Activated naive CD4-positive, alpha-beta T cell treated with anti-CD3 and anti-CD28 coated beads, Interleukin-2, amount 10 ng/mL, durations not matched to agents 7 days and 5 days (primary cell): ENCODE data around the gene C5AR2.
A peak's percentile ranks its signal among the peaks of the same experiment; 100 is the strongest.
"Not testable (repeated sequence)": the region's sequence is repeated elsewhere in the genome, so short reads cannot be mapped to it uniquely, and the experiment has no call there.

Experiments
- CTCF ChIA-PET: fragments of 350-600 bp; sonication (Branson Sonifier 250); formaldehyde crosslinking; loops from one replicate; lab custom pipeline; 2021; ENCODE audit warnings: antibody characterized with exemption; lab: Charles Lee
- DNase-seq: peaks from one replicate; pipeline ENCODE4 v3.0.0-alpha.2; 2020
- H3K27ac Mint-ChIP-seq: one replicate; pipeline ENCODE4 v1.8.0; 2021; ENCODE audit warnings: mild to moderate bottlenecking, moderate library complexity, mixed read lengths
- H3K27me3 Mint-ChIP-seq: one replicate; pipeline ENCODE4 v1.8.0; 2021; ENCODE audit warnings: mild to moderate bottlenecking, mixed read lengths
- H3K36me3 Mint-ChIP-seq: one replicate; pipeline ENCODE4 v1.8.0; 2021; ENCODE audit warnings: mixed read lengths
- H3K4me1 Mint-ChIP-seq: one replicate; pipeline ENCODE4 v1.8.0; 2021; ENCODE audit warnings: mixed read lengths
- H3K4me3 Mint-ChIP-seq: one replicate; pipeline ENCODE4 v1.8.0; 2021; ENCODE audit warnings: mild to moderate bottlenecking, moderate library complexity, mixed read lengths
- H3K9me3 Mint-ChIP-seq: one replicate; pipeline ENCODE4 v1.8.0; 2021; ENCODE audit warnings: mixed read lengths

C5AR2 gene

DNA sequence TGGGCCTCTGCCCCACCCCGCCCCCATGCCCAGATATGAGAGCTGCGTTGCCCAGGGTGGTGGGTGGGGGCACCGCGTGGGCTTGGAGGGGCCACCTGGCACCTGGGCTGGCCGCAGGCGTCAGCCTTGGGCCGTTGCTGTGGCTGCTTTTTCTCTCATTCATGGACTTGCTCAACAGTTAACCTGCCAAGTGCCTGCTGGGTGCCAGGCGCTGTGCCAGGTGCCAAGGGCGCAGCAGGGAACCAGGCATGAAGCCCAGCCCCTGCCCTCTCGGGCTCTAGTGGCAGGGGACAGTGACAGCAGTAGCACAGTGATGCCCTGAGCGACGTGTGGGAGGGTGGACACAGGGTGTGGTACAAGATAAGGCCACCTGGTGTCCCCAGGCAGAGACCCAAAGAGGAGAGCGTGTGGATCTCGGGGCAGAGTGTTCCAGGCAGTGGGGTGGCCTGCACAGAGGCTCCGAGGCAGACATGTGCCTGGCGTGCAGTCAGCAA, 45.3 kb downstream of the C5AR2 start:
- no peak overlapping the region for H3K27ac Mint-ChIP-seq
- H3K36me3 Mint-ChIP-seq = peaks cover 19% of the 10 kb centered on the region
- CTCF ChIA-PET = interaction anchor here (1.0 kb wide), 1 partner anchor 14 kb away, joined by 3 read pairs; no protein-coding TSS in a partner anchor
- no peaks in the 10 kb centered on the region for H3K9me3 Mint-ChIP-seq
- no peak overlapping the region for H3K4me3 Mint-ChIP-seq
- H3K4me1 Mint-ChIP-seq = peaks cover 20% of the 10 kb centered on the region
- H3K27me3 Mint-ChIP-seq = no peaks in the 10 kb centered on the region
- DNase-seq = no peak

DNA sequence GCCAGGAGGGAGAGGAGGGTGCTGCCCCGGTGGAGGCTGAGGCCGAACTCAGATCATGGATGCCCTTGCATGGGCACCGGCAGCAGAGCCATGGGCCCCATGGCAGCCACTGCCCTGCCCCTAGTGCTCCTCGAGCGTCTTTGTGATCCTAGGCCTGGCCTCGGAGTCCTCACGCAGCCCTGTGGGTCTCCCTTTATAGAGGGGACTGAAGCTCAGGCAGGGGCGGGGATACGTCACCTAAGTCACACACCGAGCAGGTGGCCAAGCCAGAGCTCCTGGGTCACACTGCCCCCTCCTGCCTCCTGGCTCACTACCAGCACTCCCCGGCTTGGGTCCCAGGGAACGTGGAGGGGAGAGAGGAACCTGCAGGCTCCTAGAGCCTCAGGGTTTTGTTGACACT, 45.8 kb downstream of the C5AR2 start:
- no peak overlapping the region for H3K4me3 Mint-ChIP-seq
- H3K27ac Mint-ChIP-seq = no peak overlapping the region
- H3K36me3 Mint-ChIP-seq = peaks cover 19% of the 10 kb centered on the region
- CTCF ChIA-PET = interaction anchor here (1.0 kb wide), 1 partner anchor 13 kb away, joined by 3 read pairs; no protein-coding TSS in a partner anchor
- peaks cover 21% of the 10 kb centered on the region for H3K4me1 Mint-ChIP-seq
- no peaks in the 10 kb centered on the region for H3K9me3 Mint-ChIP-seq
- no peak for DNase-seq
- no peaks in the 10 kb centered on the region for H3K27me3 Mint-ChIP-seq

DNA sequence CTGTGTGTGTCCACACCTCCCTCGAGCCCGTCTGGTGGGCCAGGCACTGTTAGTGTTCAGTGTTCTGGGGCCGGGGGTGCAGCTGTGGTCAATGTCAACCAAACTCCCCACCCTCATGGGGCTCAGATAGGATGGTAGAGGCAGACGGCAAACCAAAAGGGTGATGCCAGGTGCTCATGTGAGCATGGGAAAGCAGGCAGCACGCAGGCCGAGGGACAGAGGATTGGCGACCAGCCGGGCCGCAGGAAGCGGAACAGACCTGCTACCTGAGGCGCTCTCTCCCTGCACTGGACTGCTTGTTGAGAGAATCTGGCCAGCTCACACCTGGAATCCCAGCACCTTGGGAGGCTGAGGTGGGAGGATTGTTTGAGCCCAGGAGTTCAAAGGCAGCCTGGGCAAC, 46.3 kb downstream of the C5AR2 start:
- peaks cover 19% of the 10 kb centered on the region for H3K36me3 Mint-ChIP-seq
- no peak for DNase-seq
- H3K4me1 Mint-ChIP-seq = peaks cover 24% of the 10 kb centered on the region
- H3K9me3 Mint-ChIP-seq = no peaks in the 10 kb centered on the region
- CTCF ChIA-PET = interaction anchor here (1.0 kb wide), 1 partner anchor 13 kb away, joined by 3 read pairs; no protein-coding TSS in a partner anchor
- H3K27me3 Mint-ChIP-seq = no peaks in the 10 kb centered on the region
- no peak overlapping the region for H3K27ac Mint-ChIP-seq
- no peak overlapping the region for H3K4me3 Mint-ChIP-seq

DNA sequence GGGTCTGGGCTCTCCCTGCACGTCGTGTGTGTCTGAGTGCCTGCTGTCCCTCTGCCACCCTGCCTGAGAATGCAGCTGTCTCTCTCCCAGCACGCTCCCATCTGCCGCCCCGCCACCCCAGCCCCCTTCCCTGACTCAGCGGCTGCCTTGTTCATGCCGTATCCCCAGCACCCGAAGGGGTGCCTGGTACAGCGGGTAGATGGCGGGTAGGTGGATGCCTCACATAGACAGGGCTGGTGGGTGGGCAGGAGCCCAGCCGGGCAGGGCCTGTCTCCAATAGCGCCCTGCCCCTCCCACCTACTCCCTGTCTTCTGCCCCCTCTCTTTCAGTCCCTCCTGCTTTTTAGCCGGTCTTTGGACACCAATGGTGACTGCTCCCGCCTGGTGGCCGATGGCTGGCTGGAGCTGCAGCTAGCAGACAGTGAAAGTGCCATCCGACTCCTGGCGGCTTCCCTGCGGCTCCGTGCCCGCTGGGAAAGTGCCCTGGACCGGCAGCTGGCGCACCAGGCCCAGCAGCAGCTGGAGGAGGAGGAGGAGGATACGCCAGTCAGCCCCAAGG, 47.5 kb downstream of the C5AR2 start:
- Mint-ChIP-seq H3K27ac (no peak overlapping the region), H3K27me3 (no peaks in the 10 kb centered on the region), H3K9me3 (no peaks in the 10 kb centered on the region), H3K4me1 (peaks cover 28% of the 10 kb centered on the region), H3K4me3 (no peak overlapping the region), H3K36me3 (peaks cover 19% of the 10 kb centered on the region)
- DNase-seq = no peak
- CTCF ChIA-PET = interaction anchor here (1.3 kb wide), 1 partner anchor 49 kb away, joined by 3 read pairs; no protein-coding TSS in a partner anchor

DNA sequence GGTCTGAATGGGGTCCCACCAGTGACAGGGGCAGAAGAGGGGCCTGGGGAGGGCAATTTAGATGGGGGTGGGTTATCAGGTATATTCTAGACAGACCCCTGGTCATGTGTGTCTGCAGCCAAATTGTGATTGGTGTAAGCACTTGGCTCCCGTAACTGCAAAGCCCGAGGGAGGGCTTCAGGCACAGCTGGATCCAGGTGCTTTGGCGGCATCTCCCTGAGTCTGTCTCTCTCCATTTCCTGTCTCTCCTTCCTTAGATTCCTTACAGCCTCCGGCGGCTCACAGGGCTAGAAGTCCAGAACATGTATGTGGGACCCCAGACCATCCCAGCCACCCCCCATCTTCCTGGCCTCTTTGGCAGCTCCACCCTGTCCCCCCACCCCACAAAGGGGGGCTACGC, 48.6 kb downstream of the C5AR2 start:
- no peak overlapping the region for H3K27ac Mint-ChIP-seq
- no peaks in the 10 kb centered on the region for H3K9me3 Mint-ChIP-seq
- peaks cover 4% of the 10 kb centered on the region for H3K27me3 Mint-ChIP-seq
- H3K36me3 Mint-ChIP-seq = peaks cover 19% of the 10 kb centered on the region
- peaks cover 28% of the 10 kb centered on the region for H3K4me1 Mint-ChIP-seq
- CTCF ChIA-PET = no interaction called here
- no peak overlapping the region for H3K4me3 Mint-ChIP-seq
- DNase-seq = no peak

DNA sequence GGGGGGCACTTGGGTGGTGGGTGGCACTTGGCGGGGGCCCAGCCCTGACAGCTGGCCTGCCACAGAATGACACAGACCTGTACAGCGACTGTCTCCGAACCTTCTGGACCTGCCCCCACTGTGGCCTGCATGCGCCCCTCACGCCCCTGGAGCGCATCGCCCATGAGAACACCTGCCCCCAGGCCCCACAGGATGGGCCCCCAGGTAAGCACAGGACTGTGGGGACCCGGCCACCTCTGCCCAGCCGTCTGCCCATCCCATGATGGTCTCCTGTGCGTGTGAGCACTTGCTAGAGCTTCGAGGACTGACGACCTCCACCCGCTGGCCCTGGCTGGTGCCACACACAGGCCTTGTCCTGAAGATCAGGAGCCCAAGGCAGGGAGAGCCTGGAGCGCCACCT, 49.1 kb downstream of the C5AR2 start:
- Mint-ChIP-seq H3K36me3 (peaks cover 19% of the 10 kb centered on the region), H3K27ac (peak overlapping the region; percentile 66), H3K4me3 (no peak overlapping the region), H3K4me1 (peaks cover 28% of the 10 kb centered on the region), H3K27me3 (peaks cover 8% of the 10 kb centered on the region), H3K9me3 (no peaks in the 10 kb centered on the region)
- DNase-seq = no peak
- CTCF ChIA-PET = interaction anchor here (2.2 kb wide), 1 partner anchor 10 kb away, joined by 9 read pairs; no protein-coding TSS in a partner anchor

DNA sequence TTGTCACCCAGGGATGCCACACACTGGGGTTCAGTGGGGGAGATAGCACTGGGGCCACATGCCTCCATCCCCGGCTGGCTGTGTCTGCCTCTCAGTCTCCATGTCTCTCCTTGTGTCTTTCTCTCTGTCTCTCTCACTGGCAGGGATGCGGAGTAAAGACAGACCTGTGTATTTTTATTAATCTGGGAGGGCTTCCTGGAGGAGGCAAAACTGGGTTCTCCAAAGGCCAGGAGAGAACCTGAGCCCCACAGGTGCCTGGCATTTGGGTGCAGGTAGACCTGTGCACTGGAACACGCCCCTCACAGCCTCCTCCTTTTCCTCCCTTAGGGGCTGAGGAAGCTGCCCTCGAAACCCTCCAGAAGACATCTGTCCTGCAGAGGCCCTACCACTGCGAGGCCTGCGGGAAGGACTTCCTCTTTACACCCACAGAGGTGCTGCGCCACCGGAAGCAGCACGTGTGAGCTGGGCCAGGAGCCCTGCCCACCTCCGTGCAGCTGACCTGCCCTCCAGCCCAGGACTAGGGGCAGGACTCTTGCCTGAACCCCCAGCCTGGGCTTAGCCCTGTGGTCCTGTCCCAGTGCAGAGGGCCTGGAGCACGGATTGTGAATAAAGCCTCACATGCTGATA, 49.8 kb downstream of the C5AR2 start:
- DNase-seq = peak; percentile 48
- Mint-ChIP-seq H3K36me3 (peaks cover 19% of the 10 kb centered on the region), H3K9me3 (no peaks in the 10 kb centered on the region), H3K4me1 (peaks cover 28% of the 10 kb centered on the region), H3K4me3 (no peak overlapping the region), H3K27ac (peak overlapping the region; percentile 66), H3K27me3 (peaks cover 8% of the 10 kb centered on the region)
- CTCF ChIA-PET = interaction anchor here (0.7 to 2.2 kb wide), 2 partner anchors 10 to 13 kb away, joined by 3 to 9 read pairs; no protein-coding TSS in a partner anchor

DNA sequence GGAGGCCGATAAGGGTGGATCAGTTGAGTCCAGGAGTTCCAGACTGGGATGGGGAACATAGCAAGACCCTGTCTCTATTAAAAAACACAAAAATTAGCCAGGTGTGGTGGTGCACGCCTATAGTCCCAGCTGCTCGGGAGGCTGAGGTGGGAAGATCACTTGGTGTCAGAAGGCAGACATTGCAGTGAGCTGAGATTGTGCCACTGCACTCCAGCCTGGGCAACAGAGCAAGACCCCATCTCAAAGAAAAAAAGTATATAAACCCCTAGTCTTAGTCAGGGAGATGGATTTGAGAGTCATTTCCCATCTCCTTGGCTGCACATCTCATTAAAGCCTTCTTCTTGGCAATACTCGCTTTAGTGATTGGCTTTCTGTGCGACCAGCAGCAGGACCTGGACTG, 51.9 kb downstream of the C5AR2 start:
- H3K9me3 Mint-ChIP-seq, H3K4me3 Mint-ChIP-seq, CTCF ChIA-PET, H3K27ac Mint-ChIP-seq, H3K27me3 Mint-ChIP-seq, DNase-seq: not testable (repeated sequence)
- Mint-ChIP-seq H3K36me3 (peaks cover 16% of the 10 kb centered on the region), H3K4me1 (peaks cover 31% of the 10 kb centered on the region)

DNA sequence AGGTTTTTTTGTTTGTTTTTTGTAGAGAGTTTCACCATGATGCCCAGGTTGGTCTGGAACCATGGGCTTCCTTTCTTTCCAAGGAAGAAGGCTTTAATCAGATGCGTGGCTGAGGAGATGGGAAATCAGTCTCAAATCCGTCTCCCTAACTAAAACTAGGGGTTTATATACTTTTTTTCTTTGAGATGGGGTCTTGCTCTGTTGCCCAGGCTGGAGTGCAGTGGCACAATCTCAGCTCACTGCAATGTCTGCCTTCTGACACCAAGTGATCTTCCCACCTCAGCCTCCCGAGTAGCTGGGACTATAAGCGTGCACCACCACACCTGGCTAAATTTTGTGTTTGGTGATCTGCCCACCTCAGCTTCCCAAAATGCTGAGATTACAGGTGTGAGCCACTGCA, 52.6 kb downstream of the C5AR2 start:
- H3K36me3 Mint-ChIP-seq = peaks cover 16% of the 10 kb centered on the region
- DNase-seq, CTCF ChIA-PET, H3K27me3 Mint-ChIP-seq, H3K9me3 Mint-ChIP-seq, H3K27ac Mint-ChIP-seq, H3K4me3 Mint-ChIP-seq: not testable (repeated sequence)
- peaks cover 35% of the 10 kb centered on the region for H3K4me1 Mint-ChIP-seq

DNA sequence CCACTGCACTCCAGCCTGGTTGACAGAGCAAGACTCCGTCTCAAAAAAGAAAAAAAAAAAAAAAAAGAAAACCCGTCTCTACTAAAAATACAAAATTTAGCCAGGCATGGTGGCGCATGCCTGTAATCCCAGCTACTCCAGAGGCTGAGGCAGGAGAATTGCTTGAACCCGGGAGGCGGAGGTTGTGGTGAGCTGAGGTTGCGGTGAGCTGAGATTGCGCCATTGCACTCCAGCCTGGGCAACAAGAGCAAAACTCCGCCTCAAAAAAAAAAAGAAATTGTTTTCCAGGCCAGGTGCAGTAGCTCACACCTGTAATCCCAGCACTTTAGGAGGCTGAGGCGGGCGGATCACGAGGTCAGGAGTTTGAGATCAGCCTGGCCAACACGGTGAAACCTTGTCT, 54.6 kb downstream of the C5AR2 start:
- Mint-ChIP-seq H3K4me1 (peaks cover 29% of the 10 kb centered on the region), H3K27me3 (peaks cover 12% of the 10 kb centered on the region)
- not testable (repeated sequence) for H3K27ac Mint-ChIP-seq, H3K9me3 Mint-ChIP-seq, DNase-seq, H3K36me3 Mint-ChIP-seq, H3K4me3 Mint-ChIP-seq
- CTCF ChIA-PET = interaction anchor here (0.7 kb wide), 1 partner anchor 1378 kb away, joined by 3 read pairs; no protein-coding TSS in a partner anchor

DNA sequence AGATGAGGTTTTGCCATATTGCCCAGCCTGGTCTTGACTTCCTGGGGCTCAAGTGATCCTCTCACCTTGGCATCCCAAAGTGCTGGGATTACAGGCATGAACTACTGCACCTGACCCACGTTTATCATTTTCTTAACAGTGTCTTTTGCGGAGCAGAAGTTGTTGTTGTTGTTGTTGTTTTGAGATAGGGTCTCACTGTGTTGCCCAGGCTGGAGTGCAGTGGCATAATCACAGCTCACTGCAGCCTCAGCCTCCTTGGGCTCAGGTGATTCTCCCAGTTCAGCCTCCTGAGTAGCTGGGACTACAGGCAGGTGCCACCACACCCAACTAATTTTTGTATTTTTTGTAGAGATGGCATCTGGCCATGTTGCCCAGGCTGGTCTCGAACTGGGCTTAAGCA, 55.6 kb downstream of the C5AR2 start:
- H3K4me3 Mint-ChIP-seq, H3K36me3 Mint-ChIP-seq, H3K9me3 Mint-ChIP-seq, DNase-seq, CTCF ChIA-PET, H3K27ac Mint-ChIP-seq: not testable (repeated sequence)
- Mint-ChIP-seq H3K4me1 (peaks cover 21% of the 10 kb centered on the region), H3K27me3 (peaks cover 12% of the 10 kb centered on the region)

DNA sequence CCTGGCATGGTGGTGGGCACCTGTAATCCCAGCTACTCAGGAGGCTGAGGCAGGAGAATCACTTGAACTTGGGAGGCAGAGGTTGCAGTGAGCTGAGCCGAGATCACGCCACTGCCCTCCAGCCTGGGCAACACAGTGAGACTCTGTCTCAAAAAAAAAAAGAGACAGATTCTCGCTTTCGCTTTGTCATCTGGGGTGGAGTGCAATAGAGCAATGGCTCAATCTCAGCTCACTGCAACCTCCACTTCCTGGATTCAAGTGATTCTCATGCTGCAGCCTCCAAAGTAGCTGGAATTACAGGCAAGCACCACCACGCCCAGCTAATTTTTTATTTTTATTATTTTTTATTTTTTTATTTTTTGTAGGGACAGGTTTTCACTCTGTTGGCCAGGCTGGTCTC, 56.7 kb downstream of the C5AR2 start:
- Mint-ChIP-seq H3K27me3 (peaks cover 16% of the 10 kb centered on the region), H3K4me1 (peaks cover 14% of the 10 kb centered on the region)
- H3K4me3 Mint-ChIP-seq, DNase-seq, H3K36me3 Mint-ChIP-seq, H3K27ac Mint-ChIP-seq, H3K9me3 Mint-ChIP-seq: not testable (repeated sequence)
- CTCF ChIA-PET = interaction anchor here (0.7 to 1.2 kb wide), 4 partner anchors 39 to 1426 kb away, joined by 3 to 8 read pairs (median 4); partner anchors contain the start of gene DHX34

DNA sequence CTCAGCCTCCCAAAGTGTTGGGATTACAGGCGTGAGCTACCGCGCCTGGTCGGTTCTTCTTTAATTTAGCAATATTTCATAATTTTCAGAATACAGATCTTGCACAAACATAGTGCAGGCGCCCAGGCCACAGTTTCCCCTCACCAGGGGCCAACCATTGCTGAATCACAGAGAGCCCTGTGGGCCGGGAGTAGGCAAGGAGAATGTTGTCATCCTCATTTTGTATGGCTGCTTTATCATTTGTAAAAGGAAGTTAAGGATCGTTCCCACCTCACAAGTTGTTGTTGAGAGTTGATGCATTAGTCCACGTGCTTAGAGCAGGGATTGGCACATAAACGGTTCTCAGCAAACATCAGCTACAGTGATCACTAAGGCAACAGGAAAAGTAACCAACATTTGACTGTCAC, 57.2 kb downstream of the C5AR2 start:
- Mint-ChIP-seq H3K9me3 (no peaks in the 10 kb centered on the region), H3K27me3 (peaks cover 18% of the 10 kb centered on the region), H3K36me3 (no peaks in the 10 kb centered on the region), H3K4me3 (no peak overlapping the region), H3K4me1 (peaks cover 14% of the 10 kb centered on the region), H3K27ac (peak overlapping the region; percentile 52)
- DNase-seq = no peak
- CTCF ChIA-PET = interaction anchor here (0.7 to 1.2 kb wide), 4 partner anchors 39 to 1427 kb away, joined by 3 to 8 read pairs (median 4); partner anchors contain the start of gene DHX34
